Adrenal gland (tissue), 12 donors: Measurements from ENCODE around the gene LRP1B. TPM values are rescaled to one million over a fixed set of nuclear protein-coding genes. Genes with fewer than 3 reads are reported as not detected.

Experiments
- DNase-seq, 7 donors: peaks; one replicate each; pipeline ENCODE4 v3.0.0-alpha.2; 2019 to 2020
- H3K27ac ChIP-seq, 5 donors: fragments of 200-600 bp; sonication (generic) in 4 of 5; 1 replicate in 3 of 5; 2 replicates in 2 of 5; pipeline versions ENCODE4 v1.5.1 to v1.8.0; 2016 to 2020; ENCODE audit warnings: mild to moderate bottlenecking in 1 of 5
- H3K27me3 ChIP-seq: fragments of 200-600 bp; 2 replicates; pipeline ENCODE4 v1.8.0; 2021
- H3K36me3 ChIP-seq, 2 donors: fragments of 200-600 bp; replicated peaks in 1 of 2; 1 replicate in 1 of 2; 2 replicates in 1 of 2; pipeline versions ENCODE4 v1.5.1 to v1.8.0; 2018 to 2022
- H3K4me1 ChIP-seq, 2 donors: fragments of 200-600 bp; replicated peaks in 1 of 2; 1 replicate in 1 of 2; 2 replicates in 1 of 2; pipeline versions ENCODE4 v1.5.1 to v1.8.0; 2018 to 2021
- H3K4me3 ChIP-seq, 4 donors: fragments of 200-600 bp; sonication (generic) in 3 of 4; one replicate each; pipeline ENCODE4 v1.5.1; 2016 to 2018
- H3K9me3 ChIP-seq, 3 donors: fragments of 200-600 bp; sonication (generic) in 1 of 3; replicated peaks in 1 of 3; 1 replicate in 2 of 3; 2 replicates in 1 of 3; pipeline versions ENCODE4 v1.5.1 to v1.8.0; 2016 to 2021
- POLR2A ChIP-seq, 2 donors: fragments of 450-650 bp; IDR thresholded peaks; one replicate each; pipeline ENCODE4 v1.6.1; 2017; ENCODE audit warnings: antibody characterized with exemption in 2 of 2, mild to moderate bottlenecking in 2 of 2, moderate library complexity in 1 of 2
- WGBS, 4 donors: extraction: QIAGEN DNeasy Blood & Tissue Kit in 2 of 4; methylation state at CpG; one replicate each; pipeline versions ENCODE4 v1.1.5 to v1.1.7; 2013 to 2017; 5-methylcytosine and 5-hydroxymethylcytosine counted together
- intact Hi-C, 2 donors: fragments of 100-400 bp; cut with DNase I; formaldehyde crosslinking; loops; one replicate each; pipeline versions ENCODE4 v1.14.1 to v1.15.0; 2022 to 2023
- polyA plus RNA-seq, 3 donors: library from polyadenylated mRNA; stranded (reverse); fragments of 200-250 nt in 2 of 3; fragments of 350-450 nt in 1 of 3; fragmentation: Illumina TruSeq in 1 of 3; extraction: RNeasy Lipid Tissue Mini Kit (QIAGEN cat#74804) in 1 of 3; gene quantifications; one replicate each; pipeline ENCODE4 v1.2.3, GENCODE V29; 2013 to 2014
- total RNA-seq, 9 donors: library from RNA; depleted of rRNA in 4 of 9; stranded (reverse); fragments of >200 nt in 4 of 9; fragments of 120-200 nt in 1 of 9; fragmentation: NEBNext Ultra II Directional in 1 of 9; extraction: Animal tissue kit (Norgen Biotek cat#: 25700) in 1 of 9; gene quantifications; one replicate each; pipeline versions ENCODE4 v1.1.0 to v1.2.4, GENCODE V29; 2013 to 2023
- TF ChIP-seq, protein P1 (sequence below), 6 experiments: fragments of 450-650 bp in 4 of 6; fragments of 200-600 bp in 2 of 6; sonication (generic) in 1 of 6; IDR thresholded peaks; 1 replicate in 5 of 6; 2 replicates in 1 of 6; pipeline versions ENCODE4 v1.5.1 to v1.8.0; 2016 to 2021; ENCODE audit warnings: antibody characterized with exemption in 6 of 6, mild to moderate bottlenecking in 2 of 6, moderate library complexity in 1 of 6
- donor health status: healthy with polysubstance abuse.
- donor health status: Bipolar disorder and iron deficiency.
- donor health status: DM: yes; HTN: yes; CAD: no.
- donor health status: DM: no; HTN: no; CAD: no.
- donor health status: DM: no; HTN: no; CAD: no.
- donor health status: DM: yes; HTN: yes; CAD: no.

LRP1B gene
- total and polyA plus RNA-seq, 12 donors, result 0.84 to 5.4 (median 2.1) TPM

DNA sequence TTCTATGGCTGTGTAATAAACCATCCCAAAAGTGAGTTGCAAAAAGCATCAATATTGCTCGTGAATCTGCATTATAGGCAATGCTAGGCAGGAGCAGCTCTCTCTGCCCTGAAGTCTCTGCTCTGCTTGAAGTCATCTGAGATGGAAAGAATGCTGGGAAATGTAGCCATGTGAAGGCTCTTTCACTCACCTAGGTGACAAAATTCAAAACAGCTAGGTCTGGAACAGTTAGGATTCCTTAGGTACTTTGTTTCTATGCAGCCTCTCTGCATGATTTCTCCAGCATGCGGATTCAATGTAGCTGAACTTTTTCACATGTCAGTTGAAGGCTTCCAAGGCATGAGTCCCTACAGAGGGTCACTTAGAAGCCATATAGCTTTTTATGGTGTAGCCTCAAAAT, 1383.7 kb downstream of the LRP1B start:
- DNase-seq, result no peak
- intact Hi-C loops, result no loop called here
- H3K36me3 ChIP-seq, result no peaks in the 10 kb centered on the region
- H3K9me3 ChIP-seq, result no peaks in the 10 kb centered on the region
- no peak overlapping the region for H3K4me3 ChIP-seq
- H3K4me1 ChIP-seq, result no peaks in the 10 kb centered on the region
- WGBS, 4 donors, result 44 to 82% (median 75%) methylated on average over 2 of the region's 2 CpGs
- no peak overlapping the region for H3K27ac ChIP-seq
- TF ChIP-seq, protein P1, sequence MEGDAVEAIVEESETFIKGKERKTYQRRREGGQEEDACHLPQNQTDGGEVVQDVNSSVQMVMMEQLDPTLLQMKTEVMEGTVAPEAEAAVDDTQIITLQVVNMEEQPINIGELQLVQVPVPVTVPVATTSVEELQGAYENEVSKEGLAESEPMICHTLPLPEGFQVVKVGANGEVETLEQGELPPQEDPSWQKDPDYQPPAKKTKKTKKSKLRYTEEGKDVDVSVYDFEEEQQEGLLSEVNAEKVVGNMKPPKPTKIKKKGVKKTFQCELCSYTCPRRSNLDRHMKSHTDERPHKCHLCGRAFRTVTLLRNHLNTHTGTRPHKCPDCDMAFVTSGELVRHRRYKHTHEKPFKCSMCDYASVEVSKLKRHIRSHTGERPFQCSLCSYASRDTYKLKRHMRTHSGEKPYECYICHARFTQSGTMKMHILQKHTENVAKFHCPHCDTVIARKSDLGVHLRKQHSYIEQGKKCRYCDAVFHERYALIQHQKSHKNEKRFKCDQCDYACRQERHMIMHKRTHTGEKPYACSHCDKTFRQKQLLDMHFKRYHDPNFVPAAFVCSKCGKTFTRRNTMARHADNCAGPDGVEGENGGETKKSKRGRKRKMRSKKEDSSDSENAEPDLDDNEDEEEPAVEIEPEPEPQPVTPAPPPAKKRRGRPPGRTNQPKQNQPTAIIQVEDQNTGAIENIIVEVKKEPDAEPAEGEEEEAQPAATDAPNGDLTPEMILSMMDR (IDR thresholded peaks at IDR 0.05), result no peak
- TF ChIP-seq POLR2A (IDR thresholded peaks at IDR 0.05), result no peak
- H3K27me3 ChIP-seq, result no peaks in the 10 kb centered on the region

DNA sequence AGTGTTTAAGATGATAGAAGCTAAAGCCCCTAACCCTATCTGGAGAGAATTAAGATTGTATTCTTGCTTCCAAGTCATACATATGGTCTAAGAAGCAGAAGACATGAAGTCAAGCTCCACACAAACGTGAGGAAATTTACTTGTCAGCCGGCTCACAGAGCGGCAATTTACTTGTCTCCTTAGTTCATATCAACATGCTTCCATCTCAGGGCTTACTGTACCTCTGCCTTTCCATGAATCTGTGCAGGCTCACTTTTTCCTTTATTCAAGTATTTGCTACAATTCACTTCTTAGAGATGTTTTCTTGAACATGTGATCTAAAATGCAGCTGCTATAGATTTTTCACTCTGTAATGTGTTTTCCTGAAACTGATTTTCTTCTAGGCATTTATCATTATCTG, 1386.4 kb downstream of the LRP1B start:
- no peaks in the 10 kb centered on the region for H3K27me3 ChIP-seq
- H3K27ac ChIP-seq, result no peak overlapping the region
- WGBS, 4 donors, result 91 to 95% (median 92%) methylated on average over 3 of the region's 3 CpGs
- no peaks in the 10 kb centered on the region for H3K36me3 ChIP-seq
- no peak overlapping the region for H3K4me3 ChIP-seq
- intact Hi-C loops, result no loop called here
- TF ChIP-seq, protein P1 (IDR thresholded peaks at IDR 0.05), result no peak
- no peak for TF ChIP-seq POLR2A (IDR thresholded peaks at IDR 0.05)
- H3K9me3 ChIP-seq, result no peaks in the 10 kb centered on the region
- H3K4me1 ChIP-seq, result no peaks in the 10 kb centered on the region
- DNase-seq, result no peak

DNA sequence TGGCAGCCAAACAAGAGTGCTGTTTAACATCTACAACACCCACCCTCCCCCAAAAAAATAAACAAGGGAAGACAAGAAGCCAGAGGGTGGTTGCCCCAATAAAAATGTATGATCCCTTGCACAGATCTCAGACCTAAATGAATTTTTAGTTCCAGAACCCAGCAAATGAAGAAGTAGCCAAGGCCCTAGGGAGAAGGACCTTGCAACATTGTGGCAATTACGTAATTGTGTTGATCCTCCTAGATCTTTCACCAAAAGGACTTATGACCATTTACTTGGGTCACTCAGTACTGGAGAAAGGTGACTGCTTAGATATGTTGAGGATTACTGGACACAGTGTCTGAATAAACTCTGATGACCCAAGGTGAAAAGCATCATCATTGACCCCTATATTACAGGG, 1393.8 kb downstream of the LRP1B start:
- Histone ChIP-seq H3K9me3 (no peaks in the 10 kb centered on the region), H3K36me3 (no peaks in the 10 kb centered on the region), H3K27me3 (no peaks in the 10 kb centered on the region), H3K4me1 (no peaks in the 10 kb centered on the region), H3K27ac (no peak overlapping the region), H3K4me3 (no peak overlapping the region)
- TF ChIP-seq POLR2A (IDR thresholded peaks at IDR 0.05), result no peak
- TF ChIP-seq, protein P1 (IDR thresholded peaks at IDR 0.05), result no peak
- 71 to 97% (median 82%) methylated on average over 1 of the region's 1 CpG for WGBS, 4 donors
- no peak for DNase-seq
- intact Hi-C loops, result no loop called here

DNA sequence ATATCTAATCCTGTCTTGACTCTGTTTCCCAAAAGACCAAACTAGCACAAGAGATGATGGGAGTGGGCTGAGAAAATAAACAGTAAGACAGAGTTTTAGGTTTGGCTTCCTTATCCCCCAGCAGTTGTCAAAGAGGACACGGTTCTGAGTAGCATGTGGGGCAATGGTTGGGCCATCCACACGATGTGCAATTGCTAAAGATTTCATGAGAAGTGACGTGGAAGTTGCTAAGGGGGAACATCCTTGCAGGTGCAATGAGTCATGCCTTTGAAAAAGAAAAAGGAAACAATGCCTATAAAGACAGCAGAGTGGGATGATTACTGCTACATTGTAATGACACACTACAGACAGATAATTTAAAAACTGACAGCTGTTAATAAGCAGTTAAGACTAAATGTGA, 1395.8 kb downstream of the LRP1B start:
- TF ChIP-seq, protein P1 (IDR thresholded peaks at IDR 0.05), result no peak
- no peak for TF ChIP-seq POLR2A (IDR thresholded peaks at IDR 0.05)
- Histone ChIP-seq H3K27ac (no peak overlapping the region), H3K4me3 (no peak overlapping the region), H3K4me1 (no peaks in the 10 kb centered on the region), H3K9me3 (no peaks in the 10 kb centered on the region), H3K27me3 (no peaks in the 10 kb centered on the region), H3K36me3 (no peaks in the 10 kb centered on the region)
- intact Hi-C loops, result no loop called here
- no peak for DNase-seq
- 60 to 82% (median 72%) methylated on average over 3 of the region's 3 CpGs for WGBS, 4 donors
